ENCODE measurements around the gene POLR3GL. TPM values are rescaled to one million over a fixed set of nuclear protein-coding genes. Genes with fewer than 3 reads are reported as not detected.

POLR3GL gene
- total RNA-seq, 2 donors from 2014 or later = 38.4 to 45.8 TPM

DNA sequence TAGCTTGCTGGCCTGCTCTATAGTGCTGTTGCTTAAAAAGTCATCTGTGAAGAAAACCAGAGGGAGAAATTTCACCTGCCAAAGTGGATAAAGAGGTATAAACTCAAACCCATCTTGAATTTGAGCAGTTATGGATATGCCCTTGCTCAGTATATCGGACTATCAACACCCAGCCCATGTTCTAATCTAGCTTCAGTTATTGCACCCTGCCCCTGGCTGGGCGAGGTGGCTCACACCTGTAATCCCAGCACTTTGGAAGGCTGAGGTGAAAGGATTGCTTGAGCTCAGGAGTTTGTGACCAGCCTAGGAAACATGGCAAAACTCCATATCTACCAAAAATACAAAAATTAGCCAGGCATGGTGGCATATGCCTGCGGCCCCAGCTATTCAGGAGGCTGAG is 20.0 kb upstream of the POLR3GL start:
- ATAC-seq = no peak
- intact Hi-C loops (cut with DNase I) = no loop called here
- DNase-seq = no peak

DNA sequence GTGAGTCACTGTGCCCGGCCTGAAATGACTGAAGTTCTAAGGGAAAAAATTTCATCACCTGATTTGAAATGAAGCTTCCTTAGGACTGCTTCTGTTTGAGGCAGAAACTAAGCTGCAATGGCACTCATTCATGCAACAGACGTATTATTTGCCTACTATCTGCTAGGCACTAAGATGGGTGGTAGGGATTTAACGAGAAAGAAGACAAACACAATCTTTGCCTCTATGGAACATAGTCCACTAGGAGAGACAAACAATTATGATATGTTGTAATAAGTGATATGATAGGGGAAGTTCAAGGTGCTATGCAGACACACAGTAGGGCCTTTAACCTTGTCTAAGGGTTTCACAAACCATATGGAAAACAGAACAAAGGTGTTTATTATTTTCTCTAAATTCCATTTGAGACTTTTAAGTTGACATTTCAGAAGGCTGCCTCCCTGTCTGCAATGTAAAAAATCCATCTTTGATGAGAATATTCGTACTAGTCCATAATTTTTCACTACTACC is 18.0 kb upstream of the POLR3GL start:
- intact Hi-C loops (cut with DNase I) = no loop called here
- ATAC-seq = no peak
- DNase-seq = no peak

DNA sequence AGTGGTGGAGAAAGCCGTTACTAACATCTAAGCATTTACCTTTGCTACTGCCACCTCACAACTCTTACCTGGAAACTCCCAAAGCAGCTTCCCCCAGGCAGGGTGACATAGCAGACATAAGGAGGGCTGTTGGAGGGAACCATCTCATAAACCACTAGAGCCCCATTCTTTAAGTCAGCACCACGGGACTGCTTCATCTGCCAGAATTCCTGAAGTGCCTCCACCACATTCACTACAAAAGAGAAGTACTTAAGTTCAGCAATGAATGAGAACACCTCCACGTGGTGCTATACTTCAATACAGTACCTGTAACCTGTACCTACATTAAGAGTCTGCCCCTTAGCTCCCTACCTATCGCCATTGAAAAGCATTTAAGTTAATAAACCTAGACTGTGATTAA is 16.9 kb upstream of the POLR3GL start:
- DNase-seq (no peak), ATAC-seq (no peak)
- intact Hi-C loops (cut with DNase I) = no loop called here

DNA sequence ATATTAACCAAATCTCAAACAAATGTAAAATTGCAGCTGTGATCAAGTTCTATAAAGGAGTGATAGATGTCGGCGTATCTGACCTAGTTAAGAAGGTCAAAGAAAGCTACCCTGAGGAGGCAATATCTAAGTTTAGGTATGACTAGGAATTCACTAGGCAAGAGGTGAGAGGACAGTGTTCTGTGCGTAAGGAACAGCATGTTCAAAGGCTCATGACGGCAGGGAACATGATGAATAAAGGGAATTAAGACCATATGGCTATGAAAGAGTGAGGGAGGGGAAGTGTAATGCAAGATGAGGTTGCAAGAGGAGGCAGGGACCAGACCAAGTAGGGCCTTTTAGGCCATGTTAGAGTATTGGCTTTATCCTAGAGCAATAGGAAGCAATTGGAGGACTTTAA is 15.3 kb upstream of the POLR3GL start:
- DNase-seq = no peak
- intact Hi-C loops (cut with DNase I) = no loop called here
- peak in 1 of 2 donors; percentile 56 for ATAC-seq

DNA sequence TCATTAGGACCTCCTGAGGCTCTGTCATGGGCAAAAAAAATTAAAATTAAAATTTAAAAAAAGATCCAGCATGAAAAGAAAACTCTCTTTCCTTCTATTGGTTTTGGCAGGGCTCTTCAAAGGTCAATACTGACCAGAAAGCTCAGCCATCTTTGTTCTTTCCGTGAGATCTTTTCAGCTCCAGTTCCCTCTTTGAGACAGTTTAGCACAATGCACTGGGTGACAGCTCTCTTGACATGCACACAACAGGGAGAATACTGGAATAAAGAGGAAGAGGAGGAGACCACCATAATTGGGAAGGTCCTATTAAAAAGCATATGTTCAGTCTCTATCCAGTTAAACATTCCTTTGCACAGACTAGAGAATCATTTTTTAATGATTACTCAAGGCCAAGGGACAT is 13.0 kb upstream of the POLR3GL start:
- intact Hi-C loops (cut with DNase I) = no loop called here
- no peak for ATAC-seq
- no peak for DNase-seq

DNA sequence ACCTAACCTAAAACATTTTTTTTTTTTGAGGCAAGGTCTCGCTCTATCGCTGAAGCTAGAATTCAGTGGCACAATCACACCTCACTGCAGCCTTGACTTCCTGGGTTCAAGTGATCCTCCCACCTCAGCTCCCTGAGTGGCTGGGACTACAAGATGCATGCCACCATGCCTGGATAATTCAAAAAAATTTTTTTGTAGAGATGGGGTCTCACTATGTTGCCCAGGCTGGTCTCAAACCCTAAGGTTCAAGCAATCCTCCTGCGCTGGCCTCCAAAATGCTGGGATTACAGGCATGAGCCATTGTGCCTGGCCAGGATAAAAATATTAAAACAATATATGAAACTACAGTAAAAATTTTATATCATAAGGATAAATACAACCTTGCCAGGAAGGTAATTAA is 11.6 kb upstream of the POLR3GL start:
- intact Hi-C loops (cut with DNase I) = no loop called here
- no peak for DNase-seq
- ATAC-seq = no peak

DNA sequence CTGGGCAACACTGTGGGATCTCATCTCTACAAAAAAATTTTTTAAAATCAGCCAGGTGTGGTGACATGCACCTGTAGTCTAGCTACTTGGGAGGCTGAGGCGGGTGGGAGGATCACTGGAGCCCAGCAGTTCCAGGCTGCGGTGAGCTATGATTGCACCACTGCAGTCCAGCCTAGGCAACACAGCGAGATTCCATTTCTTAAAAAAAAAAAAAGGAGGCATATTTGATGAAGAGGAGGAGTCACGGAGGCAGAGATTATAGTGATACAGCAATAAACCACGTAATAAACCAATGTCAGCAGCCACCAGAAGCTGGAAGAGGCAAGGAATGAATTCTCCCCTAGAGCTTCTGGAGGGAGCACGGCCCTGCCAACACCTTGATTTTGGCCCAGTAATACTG is 10.6 kb upstream of the POLR3GL start:
- intact Hi-C loops (cut with DNase I) = no loop called here
- DNase-seq (no peak), ATAC-seq (no peak)

DNA sequence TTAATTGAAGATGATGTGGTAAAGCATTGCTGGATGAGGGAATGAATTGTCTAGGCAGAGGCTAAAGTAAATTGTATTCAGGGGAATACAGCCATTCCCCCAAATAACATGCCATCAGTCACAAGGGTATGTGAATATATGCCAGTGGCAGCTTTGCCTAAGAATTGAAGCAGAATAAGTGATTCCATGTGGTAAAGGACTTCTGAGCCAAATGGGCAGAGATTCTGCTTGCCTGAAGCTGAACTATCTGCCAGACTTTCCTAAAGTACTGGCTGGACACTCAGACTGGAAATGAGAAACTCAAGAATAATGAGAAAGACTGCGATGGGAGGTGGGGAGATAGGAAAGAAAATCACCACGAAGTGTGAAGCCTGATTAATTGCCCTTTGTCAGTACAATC is 9.1 kb upstream of the POLR3GL start:
- ATAC-seq (no peak), DNase-seq (no peak)
- intact Hi-C loops (cut with DNase I) = loop anchor here in 1 of 2 donors (5.0 kb wide), 1 partner anchor 63 kb away; no protein-coding TSS in a partner anchor

DNA sequence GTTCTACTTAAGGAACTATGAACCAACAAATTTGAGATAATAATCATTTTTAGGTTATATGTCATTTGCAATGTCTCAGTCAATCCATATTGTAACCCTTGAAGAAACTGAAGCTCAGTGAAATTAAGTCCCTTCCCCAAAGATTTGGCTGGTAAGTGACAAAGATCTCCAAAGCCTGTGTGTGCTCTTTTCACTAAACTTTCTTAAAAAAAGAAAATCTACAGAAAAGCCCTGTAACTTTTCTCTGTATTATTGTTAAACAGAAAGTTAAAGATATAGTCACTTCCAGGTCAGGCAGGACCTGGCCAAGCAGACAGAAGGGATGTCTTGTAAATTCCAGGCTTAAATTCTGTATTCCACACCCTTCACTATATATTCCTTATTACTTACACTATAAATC is 8.1 kb upstream of the POLR3GL start:
- DNase-seq (no peak), ATAC-seq (no peak)
- intact Hi-C loops (cut with DNase I) = loop anchor here in 1 of 2 donors (5.0 kb wide), 1 partner anchor 64 kb away; no protein-coding TSS in a partner anchor

DNA sequence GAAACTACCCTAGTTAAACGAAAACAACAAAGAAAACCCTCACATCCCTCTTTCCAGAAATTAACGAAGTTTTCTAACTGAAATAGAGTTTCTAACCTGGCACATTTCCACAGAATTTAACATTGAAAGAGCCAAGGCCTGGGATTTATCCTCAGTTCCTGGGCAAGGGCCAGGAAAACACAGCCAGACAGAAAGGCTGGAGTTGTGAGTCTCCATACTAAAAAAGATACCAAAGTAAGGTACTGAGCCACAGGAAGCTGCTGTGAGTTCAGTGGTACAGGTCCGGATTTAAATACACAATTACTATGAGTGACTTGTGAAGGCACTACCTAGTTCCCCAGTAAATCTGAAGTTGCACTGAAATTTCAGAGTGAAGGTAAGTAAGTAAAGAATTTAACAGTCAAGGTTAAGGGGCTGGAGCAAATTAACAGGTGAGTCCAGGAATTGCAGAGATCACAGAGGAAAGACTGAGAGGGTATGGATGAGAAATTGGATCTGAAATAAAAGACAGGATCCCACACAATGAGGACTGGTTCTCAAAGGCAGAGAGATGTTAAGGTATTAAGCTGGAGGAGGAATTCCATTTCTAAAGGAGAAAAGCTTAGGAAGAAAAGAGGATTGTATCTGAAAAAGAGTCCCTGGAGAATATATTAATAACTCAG is 7.6 kb upstream of the POLR3GL start:
- intact Hi-C loops (cut with DNase I) = loop anchor here in 1 of 2 donors (5.0 kb wide), 1 partner anchor 65 kb away; no protein-coding TSS in a partner anchor

DNA sequence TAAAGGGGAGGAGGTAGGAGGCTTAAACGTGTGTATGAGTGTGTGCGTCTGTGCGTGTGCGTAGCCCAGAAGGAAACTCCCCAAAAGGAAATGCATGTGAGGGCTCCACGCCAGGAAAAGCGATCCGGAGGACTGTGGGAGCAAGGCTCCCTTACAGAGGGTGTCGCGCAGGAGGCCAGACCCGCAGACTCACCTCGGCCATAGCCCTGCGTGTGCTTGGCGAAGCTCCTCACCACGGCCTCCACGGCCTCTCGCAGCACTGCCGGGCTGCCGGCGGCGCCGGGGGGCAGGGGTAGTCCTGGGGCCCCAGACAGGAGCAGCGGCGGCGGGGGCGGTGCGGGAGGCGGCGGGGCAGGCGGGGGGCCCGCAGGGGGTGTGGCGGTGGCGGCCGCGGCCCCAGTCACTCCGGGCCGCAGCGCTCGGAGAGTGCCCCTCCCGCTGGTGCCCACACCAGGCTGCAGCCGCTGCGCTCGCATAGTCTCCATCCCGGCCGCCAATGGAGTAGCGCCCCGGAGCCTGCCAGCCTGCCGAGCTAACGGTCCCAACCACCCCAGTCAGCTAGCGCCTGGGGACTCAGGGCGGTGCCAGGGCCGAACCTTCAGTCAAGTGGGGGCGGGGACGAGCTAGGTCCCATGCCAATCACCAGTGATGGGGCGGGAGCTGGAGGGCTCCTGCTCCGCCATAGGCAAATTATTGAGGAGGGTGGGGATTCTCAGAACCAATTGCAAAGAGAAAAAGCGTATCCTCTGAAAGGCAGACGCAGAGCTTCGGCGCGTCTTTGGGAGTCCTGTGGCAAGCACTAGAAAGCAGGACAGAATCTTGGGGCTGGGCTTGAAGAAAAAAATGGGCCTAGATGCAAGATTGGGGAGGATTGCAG is 6.8 kb upstream of the POLR3GL start, which contains the start of gene LIX1L:
LIX1L (minus strand) TSS at position 575 of the 877 bp plus-strand sequence; CDS start at position 485, 90 bp downstream.
- ATAC-seq (peak; percentile 87 to 89), DNase-seq (peak; percentile 96)
- intact Hi-C loops (cut with DNase I) = loop anchor here in 1 of 2 donors (5.0 kb wide), 1 partner anchor 65 kb away; no protein-coding TSS in a partner anchor

More for the DNA sequence above, 7.6 kb upstream of the POLR3GL start:
- DNase-seq = peak; percentile 53
- ATAC-seq = no peak

DNA sequence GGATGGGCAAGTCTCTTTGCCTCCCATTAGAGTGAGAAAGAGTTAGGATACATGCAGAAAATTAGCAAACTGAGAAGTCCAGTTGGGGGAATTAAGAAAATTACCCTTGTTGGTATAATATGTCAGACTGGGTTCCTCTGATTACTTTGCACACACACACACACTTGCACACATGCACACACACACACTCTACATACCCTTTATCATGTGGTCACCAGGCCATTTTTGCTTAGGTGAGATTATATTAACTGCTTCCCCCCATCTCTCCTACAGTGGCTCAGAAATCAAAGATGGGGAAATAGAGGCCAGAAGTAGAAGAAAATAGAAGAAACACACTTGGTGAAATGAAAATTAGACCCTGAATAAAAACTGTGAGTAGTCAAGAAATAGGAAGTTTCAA is 5.8 kb upstream of the POLR3GL start:
- no peak for DNase-seq
- ATAC-seq = no peak
- intact Hi-C loops (cut with DNase I) = loop anchor here in 1 of 2 donors (5.0 kb wide), 1 partner anchor 66 kb away; no protein-coding TSS in a partner anchor

DNA sequence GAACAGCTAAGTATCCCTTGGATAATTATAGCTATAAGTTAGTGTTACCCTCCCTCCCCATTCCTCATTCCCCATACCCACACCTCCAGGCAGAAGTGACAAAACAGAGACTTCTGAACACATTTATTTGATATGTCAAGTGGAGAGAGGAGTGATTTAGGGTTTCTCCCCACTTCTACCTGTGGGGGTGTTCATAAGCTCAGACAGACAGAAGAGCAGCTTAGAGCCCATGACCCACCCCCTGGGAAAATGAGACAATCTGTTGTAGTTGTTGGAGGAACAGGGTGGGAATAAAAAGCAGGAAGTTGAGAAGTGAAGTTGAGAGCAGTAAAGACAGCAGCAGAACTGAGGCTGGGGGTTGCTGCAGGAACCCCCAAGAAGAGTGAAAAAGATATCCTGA is 5.2 kb upstream of the POLR3GL start:
- intact Hi-C loops (cut with DNase I) = loop anchor here in 1 of 2 donors (5.0 kb wide), 1 partner anchor 67 kb away; no protein-coding TSS in a partner anchor
- no peak for DNase-seq
- no peak for ATAC-seq

DNA sequence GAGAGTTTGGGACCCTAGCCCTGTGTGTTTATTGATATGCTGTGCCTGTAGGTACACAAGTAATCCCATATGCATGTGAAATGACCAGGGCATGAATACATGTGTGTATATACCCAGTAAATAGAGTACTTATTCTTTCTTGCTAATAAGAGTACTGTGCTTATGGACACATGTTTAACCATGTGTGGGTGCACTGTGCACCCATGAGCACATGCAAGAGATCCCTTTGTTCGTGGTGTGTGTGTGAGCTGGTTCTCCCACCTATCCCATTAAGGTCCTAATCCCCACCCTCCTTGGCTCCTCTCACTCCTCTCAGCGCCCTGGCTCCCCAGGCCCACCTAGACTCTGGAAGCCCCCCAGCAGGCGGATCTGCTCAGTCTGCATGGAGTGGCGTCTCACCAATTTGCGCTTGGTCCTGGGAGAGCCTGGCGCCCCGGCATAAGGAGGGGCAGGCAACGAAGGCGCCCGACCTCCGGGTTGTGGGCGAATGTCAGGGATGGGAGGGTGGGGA is 4.5 kb upstream of the POLR3GL start:
- intact Hi-C loops (cut with DNase I) = loop anchor here in 1 of 2 donors (5.0 kb wide), 1 partner anchor 68 kb away; no protein-coding TSS in a partner anchor

DNA sequence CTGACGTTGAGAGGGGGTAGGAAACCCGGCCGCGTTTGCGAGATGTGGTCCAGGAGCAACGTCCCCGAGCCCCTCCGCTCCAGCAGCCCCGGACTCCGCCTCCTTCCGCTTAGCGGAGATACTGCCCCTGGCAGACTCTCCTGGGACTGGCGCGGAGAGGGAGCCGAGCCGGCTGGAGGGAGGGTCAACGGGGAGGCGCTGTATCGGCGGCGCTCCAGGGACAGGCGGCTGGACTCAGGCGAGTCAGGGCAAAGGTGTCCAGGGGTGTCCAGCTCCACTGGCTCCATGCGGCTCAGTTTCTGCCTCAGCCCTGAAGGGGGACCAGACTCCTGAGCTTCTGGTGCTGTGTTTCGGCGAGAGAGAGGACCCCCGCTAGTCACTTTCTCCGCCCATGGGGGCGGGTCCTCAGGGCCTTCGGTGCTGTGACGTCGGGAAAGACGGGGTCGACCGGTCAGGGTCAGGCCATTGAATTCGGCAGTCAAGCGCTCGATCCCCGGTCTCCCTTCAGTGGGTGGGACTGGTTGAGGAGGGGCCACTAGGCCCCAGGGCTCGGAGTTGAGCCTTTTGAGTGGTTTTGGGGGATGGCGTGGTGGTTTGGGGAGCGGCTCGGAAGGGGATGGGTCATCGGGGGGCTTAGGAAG is 3.9 kb upstream of the POLR3GL start:
- intact Hi-C loops (cut with DNase I) = no loop called here
- peak; percentile 45 to 56 for ATAC-seq

More for the DNA sequence above, 4.5 kb upstream of the POLR3GL start:
- ATAC-seq = no peak
- no peak for DNase-seq

DNA sequence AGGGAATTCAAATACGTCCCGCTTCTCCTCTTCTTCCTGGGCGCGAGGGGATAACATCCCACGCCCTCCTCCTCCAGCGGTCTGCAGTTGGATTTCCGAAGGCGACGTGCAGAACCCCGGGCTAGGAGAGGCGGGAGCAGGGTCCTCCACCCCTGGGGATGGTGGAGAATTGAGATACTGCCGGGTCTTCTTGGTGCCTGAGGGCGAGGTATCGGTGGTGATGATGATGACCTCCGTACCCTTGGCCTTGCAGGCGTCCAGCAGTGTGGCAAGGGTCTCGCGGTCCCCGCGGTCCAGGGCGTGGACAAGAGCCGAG is 3.4 kb upstream of the POLR3GL start:
- no peak for DNase-seq
- ATAC-seq = no peak
- intact Hi-C loops (cut with DNase I) = no loop called here

More for the DNA sequence above, 3.9 kb upstream of the POLR3GL start:
- peak; percentile 88 for DNase-seq

DNA sequence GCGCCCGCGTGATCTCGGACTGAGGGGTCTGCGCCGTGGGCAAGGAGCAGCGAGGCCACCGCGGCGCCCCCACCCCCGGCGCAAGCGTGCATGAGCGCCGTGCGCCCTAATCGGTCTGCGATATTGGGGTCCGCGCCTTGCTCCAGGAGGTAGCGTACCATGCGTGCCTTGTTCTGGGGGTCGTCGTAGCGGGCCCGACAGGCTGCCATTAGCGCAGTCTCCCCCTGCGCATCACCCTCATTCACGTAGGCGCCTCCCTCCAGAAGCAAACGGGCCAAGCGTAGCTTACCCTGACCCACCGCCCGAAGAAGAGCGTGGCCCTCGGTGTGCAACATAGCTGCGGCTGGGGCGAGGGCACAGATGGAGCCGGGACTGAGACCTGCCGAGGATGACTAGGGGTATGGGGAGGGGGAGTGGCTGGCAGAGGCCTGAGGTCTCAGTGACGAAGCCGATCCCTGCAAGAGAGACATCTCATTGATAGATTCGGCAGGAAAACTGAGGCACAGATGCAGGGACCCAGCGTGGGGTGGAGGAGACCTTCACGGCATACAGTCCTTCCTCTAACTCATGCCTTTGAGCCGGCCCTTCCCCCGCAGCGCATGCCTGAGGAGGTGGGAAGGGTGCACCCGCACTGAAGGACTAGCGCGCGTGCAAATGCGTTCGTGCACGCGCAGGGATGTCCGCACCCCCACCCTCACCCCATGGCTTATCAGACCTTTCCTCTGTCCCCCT is 2.9 kb upstream of the POLR3GL start:
- intact Hi-C loops (cut with DNase I) = no loop called here
- DNase-seq (peak; percentile 52), ATAC-seq (no peak)

Measured in left cardiac atrium (tissue), 4 donors.